ENCODE data around the gene KLHL2.

Gene KLHL2

DNA sequence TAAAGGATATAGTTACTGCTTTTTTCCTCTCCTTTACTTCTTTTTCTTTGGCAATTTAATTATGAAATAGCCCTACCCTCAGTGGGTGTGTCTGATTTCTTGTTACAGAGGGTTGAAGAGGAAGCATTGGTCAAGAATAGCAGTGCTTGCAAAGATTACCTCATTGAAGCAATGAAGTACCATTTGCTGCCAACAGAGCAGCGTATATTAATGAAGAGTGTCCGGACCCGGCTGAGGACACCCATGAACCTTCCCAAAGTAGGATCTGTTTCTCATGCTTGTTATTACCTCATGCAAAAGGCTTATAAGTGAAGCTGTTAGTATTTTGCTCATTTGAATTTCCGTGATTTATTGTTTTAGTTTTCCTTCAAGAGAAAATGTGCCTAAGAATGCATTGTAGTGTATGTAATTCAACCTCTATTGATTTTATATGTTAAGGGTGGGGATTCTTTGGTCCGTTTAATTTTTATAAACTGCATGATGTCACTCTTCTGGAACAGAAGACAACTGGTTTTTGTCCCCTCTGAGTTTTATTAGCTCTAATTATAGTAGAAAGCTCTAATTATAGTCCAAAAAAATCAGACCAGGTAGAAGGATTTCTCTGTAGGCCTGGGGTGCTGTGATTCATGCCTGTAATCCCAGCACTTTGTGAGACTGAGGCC, 92.2 kb downstream of the KLHL2 start (continued):
- no peak for TF ChIP-seq ZNF701 (tag by site-specific recombination; IDR thresholded peaks at IDR 0.05)
- TF ChIP-seq OSR2 (tag by site-specific recombination; IDR thresholded peaks at IDR 0.05), result no peak
- TF ChIP-seq ZFP37 (tag by site-specific recombination; IDR thresholded peaks at IDR 0.05), result no peak
- no peak for TF ChIP-seq ZNF610 (tag by site-specific recombination; IDR thresholded peaks at IDR 0.05; ENCODE audit: borderline replicate concordance)
- TF ChIP-seq KLF10 (tag by site-specific recombination; IDR thresholded peaks at IDR 0.05), result peak; percentile 34; the same call in 1 of the 2 replicates
- no peak for TF ChIP-seq ZNF791 (tag by site-specific recombination; IDR thresholded peaks at IDR 0.05)
- TF ChIP-seq ZFP69B (tag by site-specific recombination; IDR thresholded peaks at IDR 0.05), result no peak

DNA sequence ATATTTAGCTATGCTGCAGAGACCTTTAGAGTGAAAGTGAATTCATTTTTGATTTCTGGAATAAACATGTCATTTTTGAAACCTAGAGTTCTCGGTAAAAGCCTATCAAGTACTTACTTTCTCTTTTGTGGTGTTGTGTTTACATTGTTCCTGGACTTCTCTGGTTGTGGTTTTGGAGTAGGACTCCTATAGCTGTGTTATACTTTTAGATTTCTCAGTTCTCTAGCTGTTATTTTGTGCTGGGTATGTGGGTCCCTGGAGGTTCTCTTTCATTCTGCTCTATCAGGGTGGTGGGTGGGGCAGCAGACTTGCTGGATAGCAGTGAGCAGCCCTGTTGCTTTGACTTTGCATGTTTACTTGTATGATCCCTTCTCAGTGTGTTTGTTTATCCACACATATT, 94.5 kb downstream of the KLHL2 start:
- H3K27ac ChIP-seq (ENCODE audit: extremely low read depth, low read depth, low read length), result no peak overlapping the region
- H3K36me3 ChIP-seq (ENCODE audit: control insufficient read depth in 2 of 2, insufficient read depth in 1 of 2, low read length in 2 of 2), result peaks cover 0 to 7% of the 10 kb centered on the region in 2 experiments; a peak in 2 of 3 replicates
- no peaks in the 10 kb centered on the region for H3K4me1 ChIP-seq (ENCODE audit: control insufficient read depth, insufficient read depth, low read length)
- POLR2A ChIA-PET, result interaction anchor here (0.6 kb wide), 1 partner anchor 182 kb away, joined by 4 read pairs; no protein-coding TSS in a partner anchor
- no peak for TF ChIP-seq ZNF768 (tag by site-specific recombination; IDR thresholded peaks at IDR 0.05)
- no peak for TF ChIP-seq ZNF24 (tag by site-specific recombination; IDR thresholded peaks at IDR 0.05)
- no peak for TF ChIP-seq ZNF426 (tag by site-specific recombination; IDR thresholded peaks at IDR 0.05)
- no peak for TF ChIP-seq ZNF776 (tag by site-specific recombination; IDR thresholded peaks at IDR 0.05; ENCODE audit: borderline replicate concordance)
- TF ChIP-seq ZNF423 (tag by site-specific recombination; IDR thresholded peaks at IDR 0.05), result no peak
- TF ChIP-seq, protein P1, sequence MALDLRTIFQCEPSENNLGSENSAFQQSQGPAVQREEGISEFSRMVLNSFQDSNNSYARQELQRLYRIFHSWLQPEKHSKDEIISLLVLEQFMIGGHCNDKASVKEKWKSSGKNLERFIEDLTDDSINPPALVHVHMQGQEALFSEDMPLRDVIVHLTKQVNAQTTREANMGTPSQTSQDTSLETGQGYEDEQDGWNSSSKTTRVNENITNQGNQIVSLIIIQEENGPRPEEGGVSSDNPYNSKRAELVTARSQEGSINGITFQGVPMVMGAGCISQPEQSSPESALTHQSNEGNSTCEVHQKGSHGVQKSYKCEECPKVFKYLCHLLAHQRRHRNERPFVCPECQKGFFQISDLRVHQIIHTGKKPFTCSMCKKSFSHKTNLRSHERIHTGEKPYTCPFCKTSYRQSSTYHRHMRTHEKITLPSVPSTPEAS (tag by site-specific recombination; IDR thresholded peaks at IDR 0.05), result no peak
- TF ChIP-seq ZIC2 (tag by site-specific recombination; IDR thresholded peaks at IDR 0.05), result no peak
- TF ChIP-seq ZNF146 (tag by site-specific recombination; IDR thresholded peaks at IDR 0.05), result no peak
- TF ChIP-seq, protein P2, sequence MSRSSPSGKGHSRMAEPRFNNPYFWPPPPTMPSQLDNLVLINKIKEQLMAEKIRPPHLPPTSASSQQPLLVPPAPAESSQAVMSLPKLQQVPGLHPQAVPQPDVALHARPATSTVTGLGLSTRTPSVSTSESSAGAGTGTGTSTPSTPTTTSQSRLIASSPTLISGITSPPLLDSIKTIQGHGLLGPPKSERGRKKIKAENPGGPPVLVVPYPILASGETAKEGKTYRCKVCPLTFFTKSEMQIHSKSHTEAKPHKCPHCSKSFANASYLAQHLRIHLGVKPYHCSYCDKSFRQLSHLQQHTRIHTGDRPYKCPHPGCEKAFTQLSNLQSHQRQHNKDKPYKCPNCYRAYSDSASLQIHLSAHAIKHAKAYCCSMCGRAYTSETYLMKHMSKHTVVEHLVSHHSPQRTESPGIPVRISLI (tag by site-specific recombination; IDR thresholded peaks at IDR 0.05), result no peak
- TF ChIP-seq KLF16 (tag by site-specific recombination; IDR thresholded peaks at IDR 0.05), result no peak
- no peak for TF ChIP-seq ZNF311 (tag by site-specific recombination; IDR thresholded peaks at IDR 0.05; ENCODE audit: borderline replicate concordance)
- no peak for TF ChIP-seq ZNF701 (tag by site-specific recombination; IDR thresholded peaks at IDR 0.05)
- TF ChIP-seq, protein P3, sequence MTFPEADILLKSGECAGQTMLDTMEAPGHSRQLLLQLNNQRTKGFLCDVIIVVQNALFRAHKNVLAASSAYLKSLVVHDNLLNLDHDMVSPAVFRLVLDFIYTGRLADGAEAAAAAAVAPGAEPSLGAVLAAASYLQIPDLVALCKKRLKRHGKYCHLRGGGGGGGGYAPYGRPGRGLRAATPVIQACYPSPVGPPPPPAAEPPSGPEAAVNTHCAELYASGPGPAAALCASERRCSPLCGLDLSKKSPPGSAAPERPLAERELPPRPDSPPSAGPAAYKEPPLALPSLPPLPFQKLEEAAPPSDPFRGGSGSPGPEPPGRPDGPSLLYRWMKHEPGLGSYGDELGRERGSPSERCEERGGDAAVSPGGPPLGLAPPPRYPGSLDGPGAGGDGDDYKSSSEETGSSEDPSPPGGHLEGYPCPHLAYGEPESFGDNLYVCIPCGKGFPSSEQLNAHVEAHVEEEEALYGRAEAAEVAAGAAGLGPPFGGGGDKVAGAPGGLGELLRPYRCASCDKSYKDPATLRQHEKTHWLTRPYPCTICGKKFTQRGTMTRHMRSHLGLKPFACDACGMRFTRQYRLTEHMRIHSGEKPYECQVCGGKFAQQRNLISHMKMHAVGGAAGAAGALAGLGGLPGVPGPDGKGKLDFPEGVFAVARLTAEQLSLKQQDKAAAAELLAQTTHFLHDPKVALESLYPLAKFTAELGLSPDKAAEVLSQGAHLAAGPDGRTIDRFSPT (tag by site-specific recombination; IDR thresholded peaks at IDR 0.05), result no peak
- no peak for TF ChIP-seq ZNF239 (tag by site-specific recombination; IDR thresholded peaks at IDR 0.05)
- no peak for TF ChIP-seq ZNF394 (tag by site-specific recombination; IDR thresholded peaks at IDR 0.05; ENCODE audit: borderline replicate concordance)
- no peak for TF ChIP-seq YY2 (tag by site-specific recombination; IDR thresholded peaks at IDR 0.05)
- no peak for TF ChIP-seq ZBTB7A (tag by site-specific recombination; IDR thresholded peaks at IDR 0.05; ENCODE audit: low read depth)
- no peak for TF ChIP-seq ZNF223 (tag by site-specific recombination; IDR thresholded peaks at IDR 0.05)
- no peak for TF ChIP-seq BCL11A (tag by site-specific recombination; IDR thresholded peaks at IDR 0.05; ENCODE audit: low read depth)
- no peaks in the 10 kb centered on the region for H3K9me3 ChIP-seq (ENCODE audit: control insufficient read depth, insufficient read depth, low read depth, low read length)
- H3K4me3 ChIP-seq (ENCODE audit: low read depth, low read length), result no peak overlapping the region
- CTCF ChIA-PET, result no interaction called here

All from HEK293 (cell line).